Neuronal stem cell (in vitro differentiated cells): ENCODE results near the gene MCCD1.

ENCODE experiments used
- DNase-seq: peaks from one replicate; pipeline ENCODE4 v3.0.0-alpha.2; 2013; ENCODE audit warnings: low spot score
- H2AFZ ChIP-seq: one replicate; pipeline ENCODE4 v1.6.1; 2013; ENCODE audit warnings: mild to moderate bottlenecking, low read length, inconsistent platforms
- H2AK5ac ChIP-seq: 2 replicates; pipeline ENCODE4 v1.6.1; 2013; ENCODE audit warnings: low read depth, mild to moderate bottlenecking, inconsistent platforms, low read length, moderate library complexity, mixed read lengths
- H2BK120ac ChIP-seq: 2 replicates; pipeline ENCODE4 v1.6.1; 2013; ENCODE audit warnings: low read depth, mild to moderate bottlenecking, inconsistent platforms, low read length, moderate library complexity, mixed read lengths
- H2BK12ac ChIP-seq: one replicate; pipeline ENCODE4 v1.6.1; 2013; ENCODE audit warnings: low read length, inconsistent platforms
- H2BK15ac ChIP-seq: 2 replicates; pipeline ENCODE4 v1.6.1; 2013; ENCODE audit warnings: mild to moderate bottlenecking, low read length, inconsistent platforms, mixed read lengths
- H2BK5ac ChIP-seq: one replicate; pipeline ENCODE4 v1.6.1; 2013; ENCODE audit warnings: inconsistent platforms, mild to moderate bottlenecking, low read length, moderate library complexity
- H3K14ac ChIP-seq: one replicate; pipeline ENCODE4 v1.6.1; 2013; ENCODE audit warnings: low read length, inconsistent platforms
- H3K18ac ChIP-seq: 2 replicates; pipeline ENCODE4 v1.6.1; 2013; ENCODE audit warnings: low read length, inconsistent platforms
- H3K23ac ChIP-seq: 2 replicates; pipeline ENCODE4 v1.6.1; 2013; ENCODE audit warnings: low read depth, mild to moderate bottlenecking, mixed read lengths, low read length, inconsistent platforms; ENCODE audit not compliant: poor library complexity
- H3K27ac ChIP-seq: replicated peaks from 3 replicates; pipeline ENCODE4 v1.5.1; 2013; ENCODE audit warnings: low read length, inconsistent platforms
- H3K27me3 ChIP-seq, 3 experiments: 2 replicates each; pipeline ENCODE4 v1.6.1; 2013; ENCODE audit warnings: low read length in 3 of 3, mild to moderate bottlenecking in 2 of 3, inconsistent platforms in 1 of 3, low read depth in 1 of 3, mixed read lengths in 1 of 3, moderate library complexity in 1 of 3; ENCODE audit not compliant: control insufficient read depth in 3 of 3, insufficient read depth in 3 of 3
- H3K36me3 ChIP-seq, 2 donors: replicated peaks in 1 of 2; 2 replicates each; pipeline ENCODE4 v1.6.1; 2013; ENCODE audit warnings: low read length in 2 of 2; ENCODE audit not compliant: control insufficient read depth in 2 of 2, insufficient read depth in 2 of 2
- H3K4ac ChIP-seq: 2 replicates; pipeline ENCODE4 v1.6.1; 2013; ENCODE audit warnings: inconsistent platforms, mild to moderate bottlenecking, low read length, moderate library complexity
- H3K4me1 ChIP-seq, 2 donors: 1 replicate in 1 of 2; 2 replicates in 1 of 2; pipeline ENCODE4 v1.6.1; 2013; ENCODE audit warnings: low read length in 2 of 2, low read depth in 1 of 2; ENCODE audit not compliant: control insufficient read depth in 2 of 2, insufficient read depth in 1 of 2
- H3K4me2 ChIP-seq: one replicate; pipeline ENCODE4 v1.6.1; 2013; ENCODE audit warnings: mild to moderate bottlenecking, low read length, inconsistent platforms; ENCODE audit not compliant: insufficient read depth, poor library complexity, severe bottlenecking
- H3K4me3 ChIP-seq, 2 donors: 2 replicates each; pipeline ENCODE4 v1.5.1; 2013; ENCODE audit warnings: low read length in 2 of 2, mild to moderate bottlenecking in 2 of 2, inconsistent platforms in 1 of 2, moderate library complexity in 1 of 2
- H3K79me1 ChIP-seq: one replicate; pipeline ENCODE4 v1.6.1; 2013; ENCODE audit warnings: low read depth, mild to moderate bottlenecking, inconsistent platforms, low read length, moderate library complexity
- H3K9ac ChIP-seq: one replicate; pipeline ENCODE4 v1.6.1; 2013; ENCODE audit warnings: mild to moderate bottlenecking, low read depth, low read length, inconsistent platforms; ENCODE audit not compliant: poor library complexity
- H3K9me3 ChIP-seq, 2 donors: replicated peaks in 1 of 2; 2 replicates each; pipeline versions ENCODE3 to v1.6.1; 2013; ENCODE audit warnings: low read length in 2 of 2, mild to moderate bottlenecking in 2 of 2, inconsistent platforms in 1 of 2, low read depth in 1 of 2, mixed read lengths in 1 of 2, moderate library complexity in 1 of 2; ENCODE audit not compliant: control insufficient read depth in 2 of 2, insufficient read depth in 1 of 2
- H4K8ac ChIP-seq: one replicate; pipeline ENCODE4 v1.6.1; 2013; ENCODE audit warnings: low read depth, mild to moderate bottlenecking, inconsistent platforms, low read length, moderate library complexity
- H4K91ac ChIP-seq: one replicate; pipeline ENCODE4 v1.6.1; 2013; ENCODE audit warnings: low read length, low read depth, mild to moderate bottlenecking, inconsistent platforms; ENCODE audit not compliant: poor library complexity
- WGBS, 2 donors: extraction: QIAGEN DNeasy Blood & Tissue Kit; methylation state at CpG; one replicate each; pipeline ENCODE4 v1.1.7; 2013; ENCODE audit warnings: missing lambda C conversion rate in 2 of 2, mixed read lengths in 1 of 2; ENCODE audit not compliant: insufficient read length in 2 of 2, insufficient replicate concordance in 1 of 2; ENCODE audit errors: extremely low coverage in 2 of 2; 5-methylcytosine and 5-hydroxymethylcytosine counted together

The MCCD1 gene

GRCh38 chr6:31545291-31545690, 16.5 kb downstream of the MCCD1 start:
- Histone ChIP-seq H3K18ac (no peak overlapping the region), H3K27ac (no peak overlapping the region), H3K23ac (no peak overlapping the region), H2AK5ac (no peak overlapping the region), H3K4me2 (no peak overlapping the region), H2BK15ac (no peak overlapping the region), H2BK5ac (peak overlapping the region; percentile 16), H2BK120ac (no peak overlapping the region), H4K91ac (no peak overlapping the region), H3K36me3 (peaks cover under 1 to 32% of the 10 kb centered on the region in 2 donors), H3K9me3 (peaks cover 0 to 2% of the 10 kb centered on the region in 2 donors), H3K4ac (no peak overlapping the region), H3K9ac (no peak overlapping the region), H3K4me3 (peak overlapping the region in 1 of 2 donors; percentile 46), H4K8ac (no peak overlapping the region), H3K14ac (no peak overlapping the region), H2BK12ac (no peak overlapping the region), H3K4me1 (peaks cover 12 to 15% of the 10 kb centered on the region in 2 donors), H2AFZ (no peak overlapping the region), H3K79me1 (peaks cover 5% of the 10 kb centered on the region), H3K27me3 (no peaks in the 10 kb centered on the region)
- DNase-seq: no peak
- WGBS, 2 donors: no CpG with 5 or more reads among the region's 7 CpGs

GRCh38 chr6:31546339-31546957, 17.7 kb downstream of the MCCD1 start, which contains the start of gene ATP6V1G2:
ATP6V1G2 (minus strand) TSS chr6:31546608; CDS start chr6:31546559, 49 bp downstream.
- peak within 1 kb of the TSS; percentile 64 for H3K14ac ChIP-seq
- H3K23ac ChIP-seq: no peak within 1 kb of the TSS
- no peak within 1 kb of the TSS for H2BK120ac ChIP-seq
- H4K8ac ChIP-seq: no peak within 1 kb of the TSS
- H3K36me3 ChIP-seq: peaks cover 6 to 35% of the 10 kb centered on the region in 2 donors
- peak within 1 kb of the TSS; percentile 80 for H3K18ac ChIP-seq
- H3K27me3 ChIP-seq: no peaks in the 10 kb centered on the region
- H3K4me1 ChIP-seq: peaks cover 11 to 15% of the 10 kb centered on the region in 2 donors
- no peak within 1 kb of the TSS for H3K4ac ChIP-seq
- peaks cover 5% of the 10 kb centered on the region for H3K79me1 ChIP-seq
- peak within 1 kb of the TSS; percentile 39 for H2BK15ac ChIP-seq
- peak within 1 kb of the TSS; percentile 64 for H3K4me2 ChIP-seq
- H4K91ac ChIP-seq: no peak within 1 kb of the TSS
- no peak within 1 kb of the TSS for H2AK5ac ChIP-seq
- peak within 1 kb of the TSS; percentile 46 to 71 for H3K4me3 ChIP-seq
- H2BK12ac ChIP-seq: no peak within 1 kb of the TSS
- H3K9ac ChIP-seq: peak within 1 kb of the TSS; percentile 82
- H2AFZ ChIP-seq: peak within 1 kb of the TSS; percentile 81
- peak within 1 kb of the TSS; percentile 16 for H2BK5ac ChIP-seq
- peak within 1 kb of the TSS; percentile 49 for H3K27ac ChIP-seq
- peaks cover 0 to 2% of the 10 kb centered on the region in 2 donors for H3K9me3 ChIP-seq
- peak; percentile 91 for DNase-seq
- WGBS, 2 donors: no CpG with 5 or more reads among the region's 11 CpGs

GRCh38 chr6:31546958-31547726, 18.4 kb downstream of the MCCD1 start, which contains the start of gene NFKBIL1:
NFKBIL1 (plus strand) TSS chr6:31547608; CDS start chr6:31547695, 87 bp downstream.
- peak within 1 kb of the TSS; percentile 99 for H2AK5ac ChIP-seq
- peak; percentile 91 for DNase-seq
- peak within 1 kb of the TSS; percentile 82 for H2BK12ac ChIP-seq
- peaks cover 11 to 15% of the 10 kb centered on the region in 2 donors for H3K4me1 ChIP-seq
- H3K9me3 ChIP-seq: peaks cover 0 to 2% of the 10 kb centered on the region in 2 donors
- WGBS, 2 donors: no CpG with 5 or more reads among the region's 25 CpGs
- H3K4ac ChIP-seq: peak within 1 kb of the TSS; percentile 98
- H2AFZ ChIP-seq: peak within 1 kb of the TSS; percentile 81
- H2BK5ac ChIP-seq: no peak within 1 kb of the TSS
- peaks cover 6 to 40% of the 10 kb centered on the region in 2 donors for H3K36me3 ChIP-seq
- peak within 1 kb of the TSS; percentile 96 for H3K23ac ChIP-seq
- peak within 1 kb of the TSS; percentile 92 for H4K8ac ChIP-seq
- H3K27me3 ChIP-seq: no peaks in the 10 kb centered on the region
- peak within 1 kb of the TSS; percentile 49 for H3K27ac ChIP-seq
- no peak within 1 kb of the TSS for H4K91ac ChIP-seq
- H3K9ac ChIP-seq: peak within 1 kb of the TSS; percentile 89
- H3K18ac ChIP-seq: peak within 1 kb of the TSS; percentile 74
- H3K4me2 ChIP-seq: peak within 1 kb of the TSS; percentile 64
- peaks cover 5% of the 10 kb centered on the region for H3K79me1 ChIP-seq
- peak within 1 kb of the TSS; percentile 25 for H3K14ac ChIP-seq
- peak within 1 kb of the TSS; percentile 46 to 71 for H3K4me3 ChIP-seq
- peak within 1 kb of the TSS; percentile 30 for H2BK15ac ChIP-seq
- peak within 1 kb of the TSS; percentile 57 for H2BK120ac ChIP-seq
